Inferior parietal cortex (tissue), 1 donor: ENCODE data around the gene ABCC8.

Source experiments
- DNase-seq: peaks from one replicate; pipeline ENCODE4 v3.0.0-alpha.2; 2016; ENCODE audit errors: extremely low spot score

Gene ABCC8

DNA sequence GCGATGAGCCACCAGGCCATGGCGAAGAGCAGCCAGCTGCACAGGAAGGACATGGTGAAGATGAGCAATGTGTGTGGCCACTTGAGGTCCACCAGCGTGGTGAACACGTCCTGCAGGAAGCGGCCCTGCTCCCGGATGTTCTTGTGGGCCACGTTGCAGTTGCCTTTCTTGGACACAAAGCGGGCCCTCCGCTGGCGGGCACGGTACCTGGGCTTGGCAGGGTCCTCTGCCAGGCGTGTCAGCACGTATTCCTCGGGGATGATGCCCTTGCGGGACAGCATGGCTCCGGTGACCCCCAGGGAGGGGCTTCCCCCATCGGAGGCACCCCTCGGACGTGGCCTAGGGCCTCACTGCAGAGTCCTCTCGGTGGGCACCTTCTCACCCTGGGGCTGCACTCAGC is 88.8 kb downstream of the ABCC8 start:
- DNase-seq: no peak

DNA sequence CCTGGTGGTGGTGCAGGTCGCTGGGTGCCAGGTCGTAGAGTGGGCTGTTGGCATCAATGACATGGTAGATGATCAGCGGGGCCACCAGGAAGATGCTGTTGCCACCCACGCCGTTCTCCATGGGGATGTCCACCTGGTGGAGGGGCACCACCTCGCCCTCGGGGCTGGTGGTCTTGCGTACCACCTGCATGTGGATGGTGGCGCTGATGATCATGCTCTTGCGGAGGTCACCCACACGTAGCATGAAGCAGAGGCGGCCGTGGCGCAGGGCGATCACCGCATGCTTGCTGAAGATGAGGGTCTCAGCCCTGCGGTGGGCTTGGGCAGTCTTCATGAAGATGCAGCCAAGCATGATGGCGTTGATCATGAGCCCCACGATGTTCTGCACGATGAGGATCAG is 89.4 kb downstream of the ABCC8 start:
- DNase-seq: no peak

GRCh38 chr11:17386331-17387084 is 90.1 kb downstream of the ABCC8 start:
- no peak for DNase-seq

DNA sequence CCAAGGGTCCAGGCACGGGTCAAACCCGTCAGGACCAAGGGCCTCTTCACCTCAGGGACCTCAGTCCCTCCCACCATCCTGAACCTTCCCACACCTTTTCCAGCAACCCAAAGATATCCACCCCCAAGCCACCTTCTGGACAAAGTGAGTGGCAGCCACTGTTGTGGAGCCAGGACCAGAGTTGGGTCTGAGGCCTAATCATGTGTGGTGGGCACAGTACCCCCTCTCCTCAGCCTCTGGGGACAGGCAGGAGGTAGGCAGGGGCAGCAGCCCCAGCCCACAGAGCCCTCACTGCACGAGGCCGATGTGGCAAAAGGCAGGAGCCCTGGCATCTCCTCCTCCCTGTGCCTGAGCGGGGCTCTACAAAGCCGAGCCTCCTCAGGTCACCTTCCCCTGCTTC is 90.7 kb downstream of the ABCC8 start:
- no peak for DNase-seq

DNA sequence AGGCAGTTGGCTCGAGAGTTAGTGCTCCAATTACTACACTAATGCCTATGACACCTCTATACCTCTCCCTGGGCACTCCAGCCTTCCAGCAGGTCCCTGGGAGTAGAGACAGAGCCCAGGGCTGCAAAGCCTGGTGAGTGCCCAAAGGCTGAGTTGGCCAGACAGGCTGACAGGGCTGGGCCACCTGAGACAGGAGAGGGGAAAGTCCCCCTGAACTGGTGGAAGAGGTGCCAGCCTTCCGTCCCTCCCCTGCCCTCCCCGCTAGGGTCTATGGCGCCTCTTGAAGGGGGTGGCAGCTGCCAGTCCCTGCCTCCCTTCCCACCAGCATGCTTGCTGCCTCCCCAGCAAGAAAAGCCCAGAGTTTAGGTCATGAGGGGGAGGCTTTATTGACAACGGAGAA is 91.2 kb downstream of the ABCC8 start:
- DNase-seq: no peak

- peak; percentile 92 for DNase-seq
These were observed 92.6 kb downstream of the ABCC8 start for GRCh38 chr11:17384002-17384511.

GRCh38 chr11:17383461-17383860 is 93.2 kb downstream of the ABCC8 start:
- no peak for DNase-seq

- no peak for DNase-seq
These were observed 94.5 kb downstream of the ABCC8 start for GRCh38 chr11:17382046-17382728.

DNA sequence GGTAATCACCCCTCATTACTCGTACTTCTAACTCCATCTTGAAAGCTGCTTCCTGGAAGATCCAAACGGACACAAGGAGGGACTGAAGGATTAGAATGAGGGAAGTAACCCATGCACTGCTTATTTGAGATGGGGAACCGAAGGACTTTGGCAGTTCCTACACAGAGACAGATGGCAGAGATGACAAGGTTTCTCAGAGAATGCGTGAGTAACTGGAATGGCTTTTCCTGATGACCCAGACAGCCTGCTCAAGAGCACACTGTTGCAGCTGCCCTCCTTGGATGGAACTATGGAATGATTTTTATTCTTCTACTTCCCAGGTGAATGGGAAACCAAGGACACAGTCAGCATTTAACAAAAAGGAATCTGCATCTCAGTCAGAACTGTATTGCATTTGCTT is 95.5 kb downstream of the ABCC8 start:
- no peak for DNase-seq

GRCh38 chr11:17379383-17380180 is 97.1 kb downstream of the ABCC8 start:
- DNase-seq: no peak

- DNase-seq: no peak
These were observed 98.0 kb downstream of the ABCC8 start for GRCh38 chr11:17378655-17379054.

DNA sequence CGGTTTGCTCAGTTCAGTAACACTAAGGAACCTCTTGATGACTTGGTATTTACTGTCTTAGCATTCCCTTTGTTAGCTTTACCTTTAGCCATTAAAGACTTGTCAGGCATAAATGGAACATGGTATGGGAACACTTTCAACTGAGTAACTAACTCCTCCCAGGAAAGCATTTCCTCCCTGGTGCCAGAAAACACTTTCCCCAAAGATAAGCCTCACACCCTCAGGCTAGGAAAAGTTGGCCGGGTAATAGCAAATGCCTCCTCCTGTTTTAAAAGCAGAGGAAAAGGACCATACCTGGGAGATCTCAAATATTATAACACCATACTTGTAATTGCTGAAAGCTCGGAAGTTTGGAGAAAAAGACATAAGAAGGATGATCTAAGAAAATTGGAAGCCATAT is 100.2 kb downstream of the ABCC8 start:
- no peak for DNase-seq

DNA sequence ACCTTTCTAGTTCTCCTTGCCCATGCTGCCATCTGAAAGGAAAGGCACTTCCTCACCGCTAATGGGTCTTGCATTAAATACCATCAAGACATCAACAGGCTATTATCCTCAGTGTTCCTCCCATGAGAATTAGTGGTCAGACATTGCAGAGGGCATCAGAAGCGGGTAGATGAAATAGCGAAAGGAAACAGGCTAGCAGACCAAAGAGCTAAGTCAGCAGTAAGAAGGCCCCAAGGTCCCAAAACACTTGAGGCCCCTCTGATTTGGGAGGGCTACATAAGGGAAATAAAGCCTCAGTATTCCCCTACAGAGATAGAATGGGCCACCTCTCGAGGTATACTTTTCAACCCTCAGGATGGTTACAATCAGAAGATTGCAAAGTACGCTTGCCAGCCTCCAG is 101.1 kb downstream of the ABCC8 start:
- DNase-seq: no peak

DNA sequence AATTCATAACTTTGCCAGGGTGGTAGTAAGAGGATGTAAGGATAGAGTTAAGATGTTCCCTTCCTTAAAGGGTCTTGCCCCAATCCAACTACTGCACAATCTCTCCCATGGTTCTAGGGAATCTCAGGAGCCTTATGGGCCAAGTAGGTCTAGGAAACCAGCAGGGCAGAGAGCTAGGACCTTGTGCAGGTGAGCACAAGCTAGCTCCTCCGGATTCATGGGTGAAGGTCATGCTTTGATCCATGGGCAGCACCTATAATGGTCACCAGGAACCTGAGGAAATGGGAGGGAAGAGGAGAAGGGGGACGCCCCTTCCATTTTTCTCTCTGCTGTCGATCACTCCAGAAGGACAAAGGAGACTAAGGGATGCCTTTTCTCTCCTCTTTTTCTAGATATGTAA is 105.0 kb downstream of the ABCC8 start:
- DNase-seq: no peak

- DNase-seq: no peak
These were observed 106.9 kb downstream of the ABCC8 start for GRCh38 chr11:17369684-17370243.

- no peak for DNase-seq
These were observed 107.6 kb downstream of the ABCC8 start for GRCh38 chr11:17369094-17369493.

- DNase-seq: no peak
These were observed 108.1 kb downstream of the ABCC8 start for GRCh38 chr11:17368551-17368950.

DNA sequence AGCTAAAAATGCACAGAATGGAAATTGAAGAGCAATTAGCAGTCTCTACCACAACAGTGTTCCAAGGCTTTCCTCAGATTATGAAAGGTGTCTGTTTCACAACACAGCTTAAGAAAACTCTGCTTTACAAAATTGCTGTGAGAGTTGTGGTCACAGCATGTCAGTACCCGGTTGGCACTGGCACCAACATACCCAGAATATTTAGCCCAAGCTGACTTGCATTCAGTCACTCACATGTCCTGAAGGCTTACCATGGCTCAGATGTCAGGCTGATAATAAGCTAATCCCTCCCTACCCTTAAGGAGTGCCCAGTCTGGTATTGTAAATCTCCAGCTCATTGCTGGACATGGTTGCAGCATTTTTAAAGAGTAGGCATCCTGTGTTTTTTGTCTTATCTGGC is 110.2 kb downstream of the ABCC8 start:
- no peak for DNase-seq

- DNase-seq: peak; percentile 77
These were observed 122.0 kb downstream of the ABCC8 start for GRCh38 chr11:17354601-17354991.

DNA sequence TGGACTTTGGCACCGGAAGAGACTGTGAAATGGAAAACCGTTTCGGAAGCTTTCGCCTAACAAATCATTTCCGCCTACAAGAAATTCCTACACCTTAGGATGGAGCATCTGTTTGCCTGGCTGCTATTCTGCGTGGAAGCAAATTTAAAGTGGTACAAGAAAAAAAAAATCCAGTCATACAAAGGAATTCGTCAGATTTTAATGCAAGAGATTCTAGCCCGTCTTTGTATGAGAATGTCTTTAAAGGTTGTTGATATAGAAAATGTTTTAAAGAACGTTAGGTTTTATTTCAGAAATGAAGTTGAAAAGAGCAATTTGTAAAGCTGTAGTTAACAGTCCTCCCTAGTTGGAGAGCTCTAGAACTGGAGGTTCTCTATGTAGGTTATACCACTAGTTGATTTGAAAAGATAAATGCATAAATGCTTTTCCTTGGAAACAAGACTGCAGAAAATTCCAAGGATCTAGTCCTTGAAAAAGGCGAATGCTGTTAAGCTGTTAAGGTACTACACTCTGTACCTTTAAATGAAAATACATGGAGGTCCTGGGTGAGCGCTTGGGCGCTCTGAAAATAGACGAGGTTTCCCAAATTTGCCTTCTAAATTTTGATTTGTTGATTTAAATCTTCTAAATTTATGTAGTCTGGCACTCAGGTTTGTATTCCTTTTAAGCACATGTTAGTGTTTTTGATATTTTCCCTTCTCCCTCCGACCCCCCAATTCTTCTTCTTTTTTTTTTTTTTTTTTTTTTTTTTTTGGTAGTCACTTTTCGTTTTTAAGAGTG is 122.6 kb downstream of the ABCC8 start:
- DNase-seq: peak; percentile 56
